Measurements from ENCODE around the gene UBE3D.

DNA sequence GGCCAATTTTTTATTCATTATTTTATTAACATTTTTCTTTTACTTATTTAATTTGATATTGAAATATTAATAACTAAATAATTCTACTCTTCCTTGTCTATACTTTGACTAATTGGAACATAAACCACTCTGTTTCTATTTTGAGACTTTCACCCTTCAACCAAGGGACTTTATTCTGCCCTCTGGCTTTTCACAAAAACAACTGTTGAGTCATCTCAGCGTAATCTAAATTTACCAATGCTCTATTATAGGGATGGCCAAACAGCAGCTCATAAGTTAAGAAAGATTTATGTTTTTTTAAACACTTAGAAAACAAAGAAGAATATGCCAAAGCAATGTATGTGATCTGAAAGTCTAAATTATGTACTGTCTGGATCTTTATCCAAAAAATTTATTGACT lies 48.5 kb upstream of the UBE3D start:
- TF ChIP-seq EZH2phosphoT487 (IDR thresholded peaks at IDR 0.05; ENCODE audit: low read depth, severe bottlenecking, unreplicated experiment) = no peak
- TF ChIP-seq, protein P1, sequence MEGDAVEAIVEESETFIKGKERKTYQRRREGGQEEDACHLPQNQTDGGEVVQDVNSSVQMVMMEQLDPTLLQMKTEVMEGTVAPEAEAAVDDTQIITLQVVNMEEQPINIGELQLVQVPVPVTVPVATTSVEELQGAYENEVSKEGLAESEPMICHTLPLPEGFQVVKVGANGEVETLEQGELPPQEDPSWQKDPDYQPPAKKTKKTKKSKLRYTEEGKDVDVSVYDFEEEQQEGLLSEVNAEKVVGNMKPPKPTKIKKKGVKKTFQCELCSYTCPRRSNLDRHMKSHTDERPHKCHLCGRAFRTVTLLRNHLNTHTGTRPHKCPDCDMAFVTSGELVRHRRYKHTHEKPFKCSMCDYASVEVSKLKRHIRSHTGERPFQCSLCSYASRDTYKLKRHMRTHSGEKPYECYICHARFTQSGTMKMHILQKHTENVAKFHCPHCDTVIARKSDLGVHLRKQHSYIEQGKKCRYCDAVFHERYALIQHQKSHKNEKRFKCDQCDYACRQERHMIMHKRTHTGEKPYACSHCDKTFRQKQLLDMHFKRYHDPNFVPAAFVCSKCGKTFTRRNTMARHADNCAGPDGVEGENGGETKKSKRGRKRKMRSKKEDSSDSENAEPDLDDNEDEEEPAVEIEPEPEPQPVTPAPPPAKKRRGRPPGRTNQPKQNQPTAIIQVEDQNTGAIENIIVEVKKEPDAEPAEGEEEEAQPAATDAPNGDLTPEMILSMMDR (IDR thresholded peaks at IDR 0.05; ENCODE audit: poor library complexity) = no peak
